ENCODE measurements around the gene GPR17.

GPR17 gene

GRCh38 chr2:127626175-127626574 lies 19.8 kb upstream of the GPR17 start:
- TF ChIP-seq CTCF (IDR thresholded peaks at IDR 0.05) = no peak
- Histone ChIP-seq H3K9me3 (no peaks in the 10 kb centered on the region), H3K27ac (no peak overlapping the region), H3K27me3 (peaks cover 0 to 48% of the 10 kb centered on the region in 2 donors), H3K4me1 (peaks cover 0 to 4% (median 0%) of the 10 kb centered on the region in 4 donors), H3K36me3 (no peaks in the 10 kb centered on the region), H3K4me3 (no peak overlapping the region)
- peak in 1 of 2 donors; percentile 59 for DNase-seq
- intact Hi-C loops (cut with DNase I; ENCODE audit: low total_unique reads) = no loop called here

GRCh38 chr2:127626917-127627739 lies 18.8 kb upstream of the GPR17 start:
- TF ChIP-seq CTCF (IDR thresholded peaks at IDR 0.05) = no peak
- H3K27ac ChIP-seq = no peak overlapping the region
- intact Hi-C loops (cut with DNase I; ENCODE audit: low total_unique reads) = no loop called here
- H3K27me3 ChIP-seq = peaks cover 0 to 48% of the 10 kb centered on the region in 2 donors
- H3K9me3 ChIP-seq = no peaks in the 10 kb centered on the region
- peaks cover 0 to 8% (median under 1%) of the 10 kb centered on the region in 4 donors for H3K4me1 ChIP-seq
- H3K4me3 ChIP-seq = no peak overlapping the region
- no peaks in the 10 kb centered on the region for H3K36me3 ChIP-seq
- peak in 1 of 2 donors; percentile 62 for DNase-seq

GRCh38 chr2:127627740-127628571 lies 18.0 kb upstream of the GPR17 start:
- intact Hi-C loops (cut with DNase I; ENCODE audit: low total_unique reads) = no loop called here
- Histone ChIP-seq H3K27ac (no peak overlapping the region), H3K27me3 (peaks cover 0 to 40% of the 10 kb centered on the region in 2 donors), H3K4me3 (no peak overlapping the region), H3K36me3 (no peaks in the 10 kb centered on the region), H3K4me1 (peaks cover 0 to 16% (median 3%) of the 10 kb centered on the region in 4 donors), H3K9me3 (no peaks in the 10 kb centered on the region)
- peak in 1 of 2 donors; percentile 53 for DNase-seq
- no peak for TF ChIP-seq CTCF (IDR thresholded peaks at IDR 0.05)

GRCh38 chr2:127628767-127629614 lies 17.0 kb upstream of the GPR17 start:
- H3K36me3 ChIP-seq = no peaks in the 10 kb centered on the region
- H3K27ac ChIP-seq = no peak overlapping the region
- peak in 1 of 2 donors; percentile 54 for DNase-seq
- TF ChIP-seq CTCF (IDR thresholded peaks at IDR 0.05) = no peak
- H3K4me3 ChIP-seq = no peak overlapping the region
- intact Hi-C loops (cut with DNase I; ENCODE audit: low total_unique reads) = no loop called here
- peaks cover 0 to 26% (median 12%) of the 10 kb centered on the region in 4 donors for H3K4me1 ChIP-seq
- H3K27me3 ChIP-seq = peaks cover 0 to 30% of the 10 kb centered on the region in 2 donors
- H3K9me3 ChIP-seq = no peaks in the 10 kb centered on the region

GRCh38 chr2:127629637-127630036 lies 16.3 kb upstream of the GPR17 start:
- intact Hi-C loops (cut with DNase I; ENCODE audit: low total_unique reads) = loop anchor here (10.0 kb wide), 1 partner anchor 45 kb away; no protein-coding TSS in a partner anchor
- Histone ChIP-seq H3K4me1 (peaks cover 0 to 33% (median 18%) of the 10 kb centered on the region in 4 donors), H3K36me3 (no peaks in the 10 kb centered on the region), H3K4me3 (no peak overlapping the region), H3K27ac (no peak overlapping the region), H3K9me3 (no peaks in the 10 kb centered on the region), H3K27me3 (peaks cover 0 to 23% of the 10 kb centered on the region in 2 donors)
- TF ChIP-seq CTCF (IDR thresholded peaks at IDR 0.05) = no peak
- DNase-seq = no peak

All from tibial artery (tissue), 4 donors.